Kidney glomerular epithelial cell (primary cell): ENCODE data around the gene ARHGAP9.
"Not testable (repeated sequence)": the region's sequence is repeated elsewhere in the genome, so short reads cannot be mapped to it uniquely, and the experiment has no call there.

Source experiments
- DNase-seq: peaks from one replicate; lab custom pipeline; 2025; lab: John Stamatoyannopoulos, UW

The ARHGAP9 gene

DNA sequence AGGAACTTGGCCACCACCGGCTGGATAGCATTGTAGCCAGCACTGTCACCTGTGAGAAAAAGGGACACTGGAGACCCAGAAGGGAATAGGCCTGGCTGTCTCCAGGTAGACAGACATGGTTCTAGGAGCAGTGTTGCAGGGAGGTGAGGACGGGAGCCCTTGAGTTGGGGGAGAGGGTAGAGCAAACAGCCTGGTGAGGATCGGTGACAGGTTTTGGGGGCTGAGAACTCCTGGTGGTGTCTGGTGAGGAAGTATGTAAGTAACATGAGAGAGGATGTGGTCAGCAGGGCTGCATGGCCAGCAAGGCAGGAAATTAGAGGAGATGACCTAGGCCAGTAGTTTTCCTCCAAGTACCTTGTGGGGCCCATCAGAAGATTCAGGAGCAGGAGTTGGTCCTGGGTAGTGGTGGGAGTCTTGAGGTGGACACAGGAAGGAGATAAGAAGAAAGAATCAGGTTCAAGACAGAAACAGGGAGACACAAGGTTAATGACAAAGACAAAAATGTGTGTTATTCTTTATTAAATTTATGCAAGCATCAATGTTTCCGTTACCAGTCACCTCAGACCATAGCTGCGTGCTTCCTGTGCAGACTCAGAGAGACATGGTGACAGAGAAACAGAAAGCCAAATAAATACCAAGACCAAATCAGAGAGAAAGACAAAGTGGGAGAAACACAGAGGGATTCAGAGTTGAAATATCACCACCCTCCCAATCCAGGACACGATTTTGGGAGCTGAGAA is at the start of gene ARHGAP9:
Gene ARHGAP9, minus strand, starts transcription at position 491 of the 740 bp plus-strand sequence. Its CDS starts 460 bp downstream, at position 31.
- no peak for DNase-seq

DNA sequence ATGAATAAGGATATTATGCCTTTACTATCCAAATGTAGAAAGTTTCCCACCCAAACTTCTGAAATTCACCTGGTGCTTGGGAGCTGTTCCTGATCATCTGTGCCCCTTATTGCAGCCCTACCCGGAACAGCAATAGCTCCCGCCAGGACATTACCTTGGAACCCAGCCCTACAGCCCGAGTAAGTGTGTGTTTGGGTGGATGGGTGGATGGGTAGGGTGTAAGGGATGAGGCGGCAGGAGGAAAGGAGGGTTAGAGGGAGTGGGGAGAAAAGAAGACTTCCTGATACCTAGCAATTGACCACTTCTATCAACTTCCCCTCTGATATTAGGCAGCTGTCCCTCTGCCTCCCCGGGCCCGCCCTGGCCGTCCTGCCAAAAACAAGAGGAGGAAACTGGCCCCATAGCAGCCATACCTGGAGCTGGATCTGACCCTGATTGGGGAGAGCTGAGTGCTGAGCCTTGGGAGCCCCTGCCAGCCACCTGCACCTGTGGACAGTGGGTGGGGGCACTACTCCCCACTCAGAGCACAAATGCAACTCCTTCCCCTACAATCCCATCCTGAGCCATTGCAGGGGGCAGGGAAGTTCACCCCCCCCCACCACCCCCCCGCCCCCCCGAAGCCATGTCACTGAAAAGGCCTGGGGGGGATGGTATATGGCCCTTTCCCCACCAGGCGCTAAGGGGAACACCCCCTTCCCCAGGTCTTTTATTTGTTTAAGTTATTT is 49.3 kb upstream of the ARHGAP9 start:
- DNase-seq: no peak

DNA sequence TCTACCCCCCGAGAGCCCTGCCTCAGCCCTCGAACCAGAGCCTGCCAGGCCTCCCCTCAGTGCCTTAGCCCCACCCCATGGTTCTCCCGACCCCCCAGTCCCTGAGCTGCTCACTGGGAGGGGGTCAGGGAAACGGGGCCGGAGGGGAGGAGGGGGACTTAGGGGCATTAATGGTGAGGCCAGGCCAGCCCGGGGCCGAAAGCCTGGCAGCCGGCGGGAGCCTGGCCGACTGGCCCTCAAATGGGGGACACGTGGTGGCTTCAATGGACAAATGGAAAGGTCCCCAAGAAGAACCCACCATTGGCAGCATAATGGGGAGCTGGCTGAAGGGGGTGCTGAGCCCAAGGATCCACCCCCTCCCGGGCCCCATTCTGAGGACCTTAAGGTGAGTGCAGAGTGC is 48.5 kb upstream of the ARHGAP9 start:
- no peak for DNase-seq

GRCh38 chr12:57527184-57527583 is 47.5 kb upstream of the ARHGAP9 start:
- no peak for DNase-seq

DNA sequence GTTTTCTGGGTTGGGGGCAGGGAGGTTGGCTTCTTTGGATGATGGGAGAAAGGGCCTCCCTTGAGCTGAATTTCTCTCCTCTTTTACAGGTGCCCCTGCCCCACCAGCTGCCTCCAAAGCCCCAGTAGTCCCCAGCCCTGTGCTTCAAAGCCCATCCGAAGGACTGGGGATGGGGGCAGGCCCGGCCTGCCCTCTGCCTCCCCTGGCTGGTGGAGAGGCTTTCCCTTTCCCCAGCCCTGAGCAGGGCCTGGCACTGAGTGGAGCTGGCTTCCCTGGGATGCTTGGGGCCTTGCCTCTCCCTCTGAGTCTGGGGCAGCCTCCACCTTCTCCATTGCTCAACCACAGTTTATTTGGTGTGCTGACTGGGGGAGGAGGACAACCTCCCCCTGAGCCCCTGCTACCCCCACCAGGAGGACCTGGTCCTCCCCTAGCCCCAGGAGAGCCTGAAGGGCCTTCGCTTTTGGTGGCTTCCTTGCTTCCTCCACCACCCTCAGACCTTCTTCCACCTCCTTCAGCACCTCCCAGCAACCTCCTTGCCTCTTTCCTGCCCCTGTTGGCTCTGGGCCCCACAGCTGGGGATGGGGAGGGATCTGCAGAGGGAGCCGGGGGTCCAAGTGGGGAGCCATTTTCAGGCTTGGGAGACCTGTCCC is 46.9 kb upstream of the ARHGAP9 start:
- no peak for DNase-seq

DNA sequence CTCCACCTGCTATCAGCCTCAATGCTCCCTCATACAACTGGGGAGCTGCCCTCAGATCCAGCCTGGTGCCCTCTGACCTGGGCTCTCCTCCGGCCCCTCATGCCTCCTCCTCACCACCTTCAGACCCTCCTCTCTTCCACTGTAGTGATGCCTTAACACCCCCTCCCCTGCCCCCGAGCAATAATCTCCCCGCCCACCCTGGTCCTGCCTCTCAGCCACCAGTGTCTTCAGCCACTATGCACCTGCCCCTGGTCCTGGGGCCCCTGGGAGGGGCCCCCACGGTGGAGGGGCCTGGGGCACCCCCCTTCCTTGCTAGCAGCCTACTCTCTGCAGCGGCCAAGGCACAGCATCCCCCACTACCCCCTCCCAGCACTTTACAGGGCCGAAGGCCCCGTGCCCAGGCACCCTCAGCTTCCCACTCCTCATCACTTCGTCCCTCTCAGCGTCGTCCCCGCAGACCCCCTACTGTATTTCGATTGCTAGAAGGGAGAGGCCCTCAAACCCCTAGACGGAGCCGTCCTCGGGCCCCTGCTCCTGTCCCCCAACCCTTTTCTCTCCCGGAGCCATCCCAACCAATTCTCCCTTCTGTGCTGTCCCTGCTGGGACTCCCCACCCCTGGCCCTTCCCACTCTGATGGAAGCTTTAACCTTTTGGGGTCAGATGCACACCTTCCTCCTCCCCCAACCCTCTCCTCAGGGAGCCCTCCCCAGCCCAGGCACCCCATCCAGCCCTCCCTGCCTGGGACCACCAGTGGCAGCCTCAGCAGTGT is 46.1 kb upstream of the ARHGAP9 start:
- DNase-seq: no peak

DNA sequence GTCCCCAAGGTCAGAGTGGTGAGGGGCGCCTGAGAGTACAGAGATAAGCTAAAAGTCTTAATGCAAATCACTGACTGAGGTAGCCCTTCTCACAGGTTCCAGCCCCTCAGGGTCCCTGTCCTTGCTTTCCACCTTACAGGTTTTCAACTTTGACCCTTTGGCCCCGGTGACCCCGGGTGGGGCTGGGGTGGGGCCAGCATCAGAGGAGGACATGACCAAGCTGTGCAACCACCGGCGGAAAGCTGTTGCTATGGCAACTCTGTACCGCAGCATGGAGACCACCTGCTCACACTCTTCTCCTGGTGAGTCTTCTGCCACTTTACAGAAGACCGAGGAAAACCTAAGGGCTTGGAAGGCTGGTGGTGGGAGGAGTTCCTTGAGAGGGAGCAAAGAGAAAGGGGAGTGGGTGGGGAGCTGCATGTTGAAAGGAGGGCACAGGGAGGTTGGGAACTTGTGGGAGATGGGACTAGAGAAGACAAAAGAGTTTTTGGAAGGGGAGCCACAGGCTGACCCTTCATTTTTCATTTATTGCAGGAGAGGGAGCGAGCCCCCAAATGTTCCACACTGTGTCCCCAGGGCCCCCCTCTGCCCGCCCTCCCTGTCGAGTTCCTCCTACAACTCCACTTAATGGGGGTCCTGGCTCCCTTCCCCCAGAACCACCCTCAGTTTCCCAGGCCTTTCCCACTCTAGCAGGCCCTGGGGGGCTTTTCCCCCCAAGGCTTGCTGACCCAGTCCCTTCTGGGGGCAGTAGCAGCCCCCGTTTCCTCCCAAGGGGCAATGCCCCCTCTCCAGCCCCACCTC is 45.3 kb upstream of the ARHGAP9 start:
- DNase-seq: no peak

DNA sequence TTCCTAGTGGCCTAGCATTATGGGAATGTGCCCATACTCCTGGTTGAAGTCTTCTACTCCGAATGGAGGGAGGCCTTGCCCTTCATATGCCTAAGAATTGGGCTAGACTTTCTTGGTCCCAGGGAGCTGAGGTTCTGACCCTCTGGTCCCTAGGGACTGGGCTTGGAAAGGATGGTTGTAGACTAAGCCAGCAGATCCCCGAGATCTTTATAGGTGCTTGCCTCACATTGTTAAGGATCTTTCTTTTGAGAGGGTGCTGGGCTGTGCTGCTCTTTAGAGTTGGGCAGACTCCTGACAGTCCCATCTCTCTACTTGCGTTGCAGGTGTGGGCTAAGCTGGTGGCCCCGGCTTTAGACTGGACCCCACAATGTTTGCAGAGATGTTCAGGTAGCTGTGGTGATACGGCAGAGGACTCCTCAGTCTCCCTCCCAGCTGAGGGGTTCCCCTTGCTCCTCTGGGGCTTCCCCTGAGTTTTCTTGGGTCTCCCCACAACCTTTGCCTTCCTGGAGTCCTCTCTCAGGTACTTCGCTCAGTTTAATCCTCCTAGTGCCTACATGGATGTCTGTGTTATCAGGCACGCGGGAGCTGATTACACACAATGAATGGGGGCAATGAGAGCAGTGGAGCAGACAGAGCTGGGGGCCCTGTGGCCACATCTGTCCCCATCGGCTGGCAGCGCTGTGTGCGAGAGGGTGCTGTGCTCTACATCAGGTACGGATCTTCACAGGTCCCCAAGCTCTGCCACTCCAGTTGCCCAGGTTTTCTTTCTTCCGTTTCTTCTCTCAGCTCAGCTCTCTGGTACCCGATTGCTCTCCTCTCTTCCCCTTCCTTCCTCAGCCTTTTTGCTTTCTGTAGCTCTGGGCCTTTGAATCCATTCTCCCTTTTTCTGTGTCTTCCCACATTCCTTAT is 44.3 kb upstream of the ARHGAP9 start:
- DNase-seq: no peak

DNA sequence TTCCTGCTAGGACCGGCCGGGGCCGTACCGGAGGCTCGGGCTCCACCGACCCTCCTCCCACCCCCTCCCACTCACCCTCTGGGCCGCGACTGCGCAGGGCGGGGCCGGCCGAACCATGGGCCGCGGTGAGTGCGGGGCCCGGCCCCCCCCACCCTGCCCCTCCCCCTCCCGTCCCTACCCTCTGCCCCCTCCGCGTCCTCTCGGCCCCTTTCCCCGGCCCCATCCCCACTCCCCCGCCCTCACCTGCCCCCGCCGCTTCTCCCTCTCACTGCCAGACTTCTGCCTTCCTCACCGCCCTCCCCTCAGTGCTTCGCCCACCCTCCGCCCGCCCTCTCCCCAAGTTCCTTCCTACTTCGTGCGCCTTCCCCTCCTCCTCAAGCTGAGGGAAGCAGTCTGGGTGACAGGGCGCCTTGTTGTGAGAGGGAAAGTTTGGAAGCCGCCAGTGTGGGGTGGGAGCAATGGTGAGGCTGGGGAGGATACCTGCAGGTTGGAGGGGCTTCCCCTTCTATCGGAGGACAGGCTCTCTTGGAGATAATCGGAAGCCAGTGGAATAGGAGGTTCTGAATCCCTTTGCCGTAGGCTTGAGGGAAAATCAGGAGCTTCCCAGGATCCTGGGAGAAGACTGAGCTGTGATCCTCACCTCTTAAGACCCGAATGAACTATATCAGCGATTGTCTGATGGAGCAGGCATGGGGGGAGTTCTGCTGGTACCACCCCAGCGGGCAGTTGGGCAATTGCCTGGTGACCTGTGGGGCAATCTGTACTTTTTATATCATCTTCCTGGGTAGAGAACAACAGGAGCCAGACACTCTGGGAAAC is 43.4 kb upstream of the ARHGAP9 start:
- DNase-seq: no peak

- peak; percentile 55 for DNase-seq
These were observed 42.6 kb upstream of the ARHGAP9 start, which contains the start of gene MBD6 for GRCh38 chr12:57522011-57522886. Gene MBD6, plus strand, starts transcription at chr12:57522824. Its CDS starts 1,480 bp downstream, at chr12:57524304.

DNA sequence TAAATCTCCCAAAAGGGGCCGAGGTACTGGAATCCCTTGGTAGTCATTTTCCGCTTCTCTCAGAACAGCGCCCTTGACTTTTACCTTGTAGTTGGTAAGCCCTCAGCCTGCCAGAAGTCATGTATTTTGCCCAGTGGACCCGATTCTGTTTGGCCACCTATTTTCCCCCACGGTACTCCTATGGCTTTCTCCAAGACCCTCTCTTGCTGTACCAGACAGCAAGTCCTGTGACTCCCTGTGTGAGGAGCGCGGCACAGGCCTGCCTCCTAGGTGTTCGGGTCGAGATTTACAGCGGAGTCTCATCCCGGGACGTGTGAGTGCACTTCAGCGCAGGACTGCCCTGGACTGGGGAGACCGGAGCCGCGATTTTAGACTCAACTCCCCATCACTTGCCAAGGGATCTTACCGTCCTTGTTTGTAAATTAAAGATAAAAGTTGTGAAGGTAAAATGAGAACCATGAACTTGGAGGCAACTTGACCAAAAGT is 41.9 kb upstream of the ARHGAP9 start:
- DNase-seq: no peak

DNA sequence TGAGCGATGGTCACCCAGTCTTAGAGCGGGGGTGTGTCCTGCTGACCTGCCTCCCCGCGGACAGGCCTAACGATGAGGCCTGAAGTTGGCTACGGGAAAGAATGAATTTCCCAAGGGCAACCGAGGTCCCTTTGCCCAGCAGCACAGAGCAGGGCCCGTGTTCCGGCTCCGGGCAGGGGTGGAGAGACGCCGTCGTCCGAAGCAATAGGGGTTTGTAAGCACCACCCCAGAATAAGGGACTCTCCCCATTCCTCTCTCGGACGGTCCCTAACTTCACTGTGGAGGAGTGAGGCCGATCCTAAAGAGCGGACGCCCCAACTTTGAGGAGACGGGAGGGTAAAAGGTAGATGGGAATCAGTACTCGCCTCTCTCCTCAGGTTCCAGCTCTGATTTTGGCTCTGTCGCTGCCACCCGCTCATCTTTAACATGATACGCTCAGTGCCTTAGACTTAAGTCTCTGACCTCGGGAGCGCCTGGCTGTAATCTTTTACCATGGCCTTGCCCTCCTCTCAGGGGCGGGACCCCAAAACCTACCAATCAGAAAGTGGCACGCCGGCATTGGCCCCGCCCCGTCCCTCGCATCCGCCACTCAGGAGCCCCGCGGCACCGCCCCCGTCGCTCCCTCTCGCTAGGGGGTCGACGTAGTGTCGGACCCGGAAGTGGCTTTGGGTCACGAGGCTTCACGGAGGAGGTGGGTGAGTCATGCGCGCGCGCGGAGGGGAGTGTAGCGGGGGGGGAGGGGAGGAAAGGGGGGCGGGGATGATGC is 40.6 kb upstream of the ARHGAP9 start, which contains the start of gene DDIT3:
Gene DDIT3, minus strand, starts transcription at position 462 of the 766 bp plus-strand sequence. CDS start 3,108 bp downstream, outside the sequence.
- DNase-seq: peak; percentile 97

GRCh38 chr12:57519796-57520052 is 40.1 kb upstream of the ARHGAP9 start:
- peak; percentile 33 for DNase-seq

DNA sequence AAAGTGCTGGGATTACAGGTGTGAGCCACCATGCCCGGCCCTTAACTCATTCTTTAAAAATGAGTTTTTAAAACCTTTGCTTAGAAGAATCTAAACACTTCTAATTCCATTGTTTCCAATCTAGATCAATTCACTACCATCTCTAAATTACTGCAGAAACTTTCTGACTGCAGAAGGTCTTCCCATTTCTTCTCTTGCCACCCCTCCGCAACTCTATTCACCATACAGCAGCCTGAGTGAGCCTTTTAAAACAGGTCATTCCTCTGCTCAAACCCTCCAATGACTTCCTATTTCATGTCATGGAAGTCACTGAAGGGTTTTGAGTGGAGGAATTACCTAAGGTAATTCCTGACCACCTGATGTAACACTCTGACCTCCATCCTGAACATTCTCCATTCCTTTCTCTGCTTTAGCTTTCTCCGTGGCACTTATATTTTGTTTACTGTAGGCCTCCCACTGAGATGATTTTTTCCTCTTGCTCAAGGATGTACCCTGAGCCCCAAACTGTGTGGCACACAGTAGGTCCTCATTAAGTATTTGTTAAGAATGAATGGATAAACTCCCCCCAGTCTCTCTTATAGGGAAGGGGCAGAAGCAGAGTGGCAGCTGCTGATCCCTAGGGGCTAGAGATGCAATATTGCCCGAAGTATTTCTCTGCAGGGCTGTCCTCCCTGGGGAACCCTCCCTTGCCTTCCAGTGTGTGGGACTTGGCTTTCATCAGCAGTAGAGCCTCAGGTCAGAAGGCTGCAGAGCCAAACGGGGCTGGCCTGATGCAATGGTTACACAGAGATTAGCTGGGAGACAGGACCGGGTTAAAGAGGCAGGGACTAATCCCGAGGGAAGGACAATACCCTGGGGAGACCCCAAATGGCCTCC is 39.5 kb upstream of the ARHGAP9 start:
- no peak for DNase-seq

GRCh38 chr12:57518176-57518919 is 38.7 kb upstream of the ARHGAP9 start:
- DNase-seq: no peak

GRCh38 chr12:57517718-57518117 is 38.1 kb upstream of the ARHGAP9 start:
- not testable (repeated sequence) for DNase-seq
